PC-3 (cell line): Measurements from ENCODE around the gene OR7G1.

Experiments used
- EZH2 ChIP-seq: fragments of 300-600 bp; sonication (generic); IDR thresholded peaks from one replicate; pipeline ENCODE4 v1.6.1; 2017; ENCODE audit warnings: antibody characterized with exemption, mild to moderate bottlenecking, low read length; ENCODE audit not compliant: unreplicated experiment
- EZH2phosphoT487 ChIP-seq: fragments of 300-600 bp; sonication (generic); IDR thresholded peaks from 2 replicates; pipeline ENCODE4 v1.6.1; 2018; ENCODE audit warnings: mild to moderate bottlenecking, antibody characterized with exemption, low read length, borderline replicate concordance
- TF ChIP-seq, protein P1 (sequence below): fragments of 300-600 bp; sonication (generic); conservative IDR thresholded peaks from 2 replicates; pipeline ENCODE4 v1.5.1; 2017; ENCODE audit warnings: antibody characterized with exemption, low read depth, mild to moderate bottlenecking, low read length

- TF ChIP-seq, protein P1, sequence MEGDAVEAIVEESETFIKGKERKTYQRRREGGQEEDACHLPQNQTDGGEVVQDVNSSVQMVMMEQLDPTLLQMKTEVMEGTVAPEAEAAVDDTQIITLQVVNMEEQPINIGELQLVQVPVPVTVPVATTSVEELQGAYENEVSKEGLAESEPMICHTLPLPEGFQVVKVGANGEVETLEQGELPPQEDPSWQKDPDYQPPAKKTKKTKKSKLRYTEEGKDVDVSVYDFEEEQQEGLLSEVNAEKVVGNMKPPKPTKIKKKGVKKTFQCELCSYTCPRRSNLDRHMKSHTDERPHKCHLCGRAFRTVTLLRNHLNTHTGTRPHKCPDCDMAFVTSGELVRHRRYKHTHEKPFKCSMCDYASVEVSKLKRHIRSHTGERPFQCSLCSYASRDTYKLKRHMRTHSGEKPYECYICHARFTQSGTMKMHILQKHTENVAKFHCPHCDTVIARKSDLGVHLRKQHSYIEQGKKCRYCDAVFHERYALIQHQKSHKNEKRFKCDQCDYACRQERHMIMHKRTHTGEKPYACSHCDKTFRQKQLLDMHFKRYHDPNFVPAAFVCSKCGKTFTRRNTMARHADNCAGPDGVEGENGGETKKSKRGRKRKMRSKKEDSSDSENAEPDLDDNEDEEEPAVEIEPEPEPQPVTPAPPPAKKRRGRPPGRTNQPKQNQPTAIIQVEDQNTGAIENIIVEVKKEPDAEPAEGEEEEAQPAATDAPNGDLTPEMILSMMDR, result no peak
- TF ChIP-seq EZH2, result no peak
- no peak for TF ChIP-seq EZH2phosphoT487
Measured at GRCh38 chr19:9132422-9132821, 16.9 kb upstream of the OR7G1 start.
